Right atrium auricular region (tissue), 2 donors: Measurements from ENCODE around the gene CDH13. TPM values are rescaled to one million over a fixed set of nuclear protein-coding genes. Genes with fewer than 3 reads are reported as not detected.

Source experiments
- DNase-seq: peaks from one replicate; pipeline ENCODE4 v3.0.0-alpha.2; 2019; ENCODE audit warnings: low spot score
- H3K27ac ChIP-seq, 2 donors: fragments of 200-600 bp; sonication (generic); 1 replicate in 1 of 2; 2 replicates in 1 of 2; pipeline ENCODE4 v1.5.1; 2016 to 2019
- H3K27me3 ChIP-seq, 2 donors: fragments of 200-600 bp; sonication (generic); one replicate each; pipeline versions ENCODE4 v1.5.1 to v1.6.0; 2017 to 2019
- H3K36me3 ChIP-seq: fragments of 200-600 bp; sonication (generic); one replicate; pipeline ENCODE4 v1.5.1; 2016
- H3K4me1 ChIP-seq, 2 donors: fragments of 200-600 bp; sonication (generic); one replicate each; pipeline versions ENCODE4 v1.5.1 to v1.6.0; 2017 to 2019
- H3K4me3 ChIP-seq, 2 donors: fragments of 200-600 bp; sonication (generic); 1 replicate in 1 of 2; 2 replicates in 1 of 2; pipeline ENCODE4 v1.5.1; 2017 to 2019; ENCODE audit warnings: mild to moderate bottlenecking in 1 of 2, moderate library complexity in 1 of 2
- H3K9me3 ChIP-seq, 2 donors: fragments of 200-600 bp; sonication (generic); one replicate each; pipeline ENCODE4 v1.5.1; 2019
- total RNA-seq, 2 donors: library from RNA; depleted of rRNA; stranded (reverse); fragments of >200 nt; gene quantifications; one replicate each; pipeline ENCODE4 v1.1.0, GENCODE V29; 2016
- TF ChIP-seq, protein P1 (sequence below), 2 donors: fragments of 200-600 bp; sonication (generic); IDR thresholded peaks; one replicate each; pipeline ENCODE4 v1.5.1; 2019; ENCODE audit warnings: antibody characterized with exemption in 2 of 2

Gene CDH13
- total RNA-seq, 2 donors from 2014 or later, result 75.4 to 85.9 TPM

- Histone ChIP-seq H3K4me3 (no peak overlapping the region), H3K9me3 (no peaks in the 10 kb centered on the region), H3K36me3 (no peaks in the 10 kb centered on the region), H3K27me3 (no peaks in the 10 kb centered on the region), H3K4me1 (peaks cover 0 to 13% of the 10 kb centered on the region in 2 donors), H3K27ac (no peak overlapping the region)
- TF ChIP-seq, protein P1, sequence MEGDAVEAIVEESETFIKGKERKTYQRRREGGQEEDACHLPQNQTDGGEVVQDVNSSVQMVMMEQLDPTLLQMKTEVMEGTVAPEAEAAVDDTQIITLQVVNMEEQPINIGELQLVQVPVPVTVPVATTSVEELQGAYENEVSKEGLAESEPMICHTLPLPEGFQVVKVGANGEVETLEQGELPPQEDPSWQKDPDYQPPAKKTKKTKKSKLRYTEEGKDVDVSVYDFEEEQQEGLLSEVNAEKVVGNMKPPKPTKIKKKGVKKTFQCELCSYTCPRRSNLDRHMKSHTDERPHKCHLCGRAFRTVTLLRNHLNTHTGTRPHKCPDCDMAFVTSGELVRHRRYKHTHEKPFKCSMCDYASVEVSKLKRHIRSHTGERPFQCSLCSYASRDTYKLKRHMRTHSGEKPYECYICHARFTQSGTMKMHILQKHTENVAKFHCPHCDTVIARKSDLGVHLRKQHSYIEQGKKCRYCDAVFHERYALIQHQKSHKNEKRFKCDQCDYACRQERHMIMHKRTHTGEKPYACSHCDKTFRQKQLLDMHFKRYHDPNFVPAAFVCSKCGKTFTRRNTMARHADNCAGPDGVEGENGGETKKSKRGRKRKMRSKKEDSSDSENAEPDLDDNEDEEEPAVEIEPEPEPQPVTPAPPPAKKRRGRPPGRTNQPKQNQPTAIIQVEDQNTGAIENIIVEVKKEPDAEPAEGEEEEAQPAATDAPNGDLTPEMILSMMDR (IDR thresholded peaks at IDR 0.05), result no peak
- no peak for DNase-seq
These were observed 149.8 kb downstream of the CDH13 start for GRCh38 chr16:82776470-82777146.

DNA sequence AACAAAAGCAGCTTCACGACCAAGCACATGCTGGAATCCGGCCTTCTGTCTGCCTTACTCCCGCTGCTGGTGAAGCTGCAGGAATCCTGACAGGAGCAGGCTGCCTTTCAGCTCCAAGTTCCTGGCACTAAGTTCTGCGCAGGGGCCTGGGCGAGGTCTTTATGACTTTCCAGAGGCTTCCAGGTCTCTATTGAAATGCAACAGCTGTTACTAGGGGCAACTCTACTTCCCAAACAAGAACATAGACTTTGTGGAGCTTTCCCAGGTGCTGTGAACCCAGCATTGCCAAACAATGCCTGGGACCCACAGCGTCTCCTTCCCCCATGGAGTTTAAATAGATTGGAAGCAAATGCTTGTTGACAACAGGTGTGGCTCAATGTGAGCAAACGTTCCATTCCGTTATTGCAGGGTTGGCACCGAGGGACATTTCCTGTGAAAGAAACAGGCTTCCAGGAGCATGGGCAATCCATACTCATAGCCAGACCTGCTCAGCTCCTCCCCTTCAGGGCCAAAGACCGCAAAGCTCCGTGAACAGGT lies 156.0 kb downstream of the CDH13 start:
- H3K27ac ChIP-seq, result no peak overlapping the region
- no peaks in the 10 kb centered on the region for H3K27me3 ChIP-seq
- peaks cover 0 to 23% of the 10 kb centered on the region in 2 donors for H3K4me1 ChIP-seq
- no peaks in the 10 kb centered on the region for H3K9me3 ChIP-seq
- no peak for DNase-seq
- no peak overlapping the region for H3K4me3 ChIP-seq
- TF ChIP-seq, protein P1 (IDR thresholded peaks at IDR 0.05), result no peak
- no peaks in the 10 kb centered on the region for H3K36me3 ChIP-seq

DNA sequence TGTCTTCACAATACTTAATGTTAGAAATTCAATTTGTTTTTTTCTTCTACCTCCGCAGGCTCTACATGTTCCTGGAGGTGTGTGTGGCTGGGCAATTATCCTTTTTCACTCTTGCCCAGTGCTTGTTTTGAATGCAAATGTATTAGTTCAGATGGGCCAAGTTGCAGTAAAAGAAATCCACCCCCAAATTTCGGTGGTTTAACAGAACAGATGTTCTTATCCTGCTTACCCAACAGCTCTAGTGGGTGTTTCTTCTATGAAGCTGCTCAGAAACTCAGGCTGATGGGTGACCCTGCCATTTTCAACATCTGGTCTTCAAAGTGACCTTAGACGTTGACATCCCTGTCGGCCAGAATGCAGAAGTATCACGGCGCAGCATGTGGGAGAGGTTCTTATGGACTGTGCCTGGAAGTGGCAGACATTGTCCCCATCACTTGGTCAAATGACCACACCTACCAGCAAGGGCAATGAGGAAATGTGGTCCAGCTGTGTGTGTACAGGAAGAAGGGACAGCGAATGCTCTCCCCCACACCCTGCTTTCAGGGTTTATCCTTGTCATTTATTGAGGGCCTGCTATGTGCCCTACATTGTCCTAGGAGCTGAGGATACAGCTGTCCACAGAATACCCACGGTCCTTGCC lies 157.3 kb downstream of the CDH13 start:
- TF ChIP-seq, protein P1 (IDR thresholded peaks at IDR 0.05), result no peak
- peaks cover 0 to 23% of the 10 kb centered on the region in 2 donors for H3K4me1 ChIP-seq
- no peak overlapping the region for H3K27ac ChIP-seq
- no peak overlapping the region for H3K4me3 ChIP-seq
- no peaks in the 10 kb centered on the region for H3K27me3 ChIP-seq
- H3K36me3 ChIP-seq, result no peaks in the 10 kb centered on the region
- no peak for DNase-seq
- no peaks in the 10 kb centered on the region for H3K9me3 ChIP-seq

DNA sequence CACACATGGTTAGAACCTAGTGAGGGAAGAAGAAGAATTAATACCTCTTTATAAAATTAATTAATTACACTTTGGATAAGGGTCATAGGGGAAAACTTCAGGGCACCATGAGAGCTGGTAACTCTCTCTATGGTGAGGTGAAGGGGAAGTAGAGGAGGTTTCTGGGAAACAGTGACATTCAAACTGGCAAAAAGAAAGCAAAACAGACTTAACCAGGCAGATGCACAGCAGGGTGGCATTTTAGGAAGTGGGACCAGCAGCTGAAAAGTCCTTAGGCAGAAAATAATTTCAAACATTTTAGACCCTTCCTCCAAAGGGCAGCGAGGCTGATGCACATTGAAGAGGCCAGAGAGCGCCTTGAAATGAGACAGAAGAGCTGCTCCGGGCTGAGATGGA lies 157.8 kb downstream of the CDH13 start:
- H3K9me3 ChIP-seq, result no peaks in the 10 kb centered on the region
- H3K27me3 ChIP-seq, result no peaks in the 10 kb centered on the region
- DNase-seq, result no peak
- peaks cover 0 to 23% of the 10 kb centered on the region in 2 donors for H3K4me1 ChIP-seq
- no peak overlapping the region for H3K27ac ChIP-seq
- H3K4me3 ChIP-seq, result no peak overlapping the region
- TF ChIP-seq, protein P1 (IDR thresholded peaks at IDR 0.05), result no peak
- no peaks in the 10 kb centered on the region for H3K36me3 ChIP-seq

DNA sequence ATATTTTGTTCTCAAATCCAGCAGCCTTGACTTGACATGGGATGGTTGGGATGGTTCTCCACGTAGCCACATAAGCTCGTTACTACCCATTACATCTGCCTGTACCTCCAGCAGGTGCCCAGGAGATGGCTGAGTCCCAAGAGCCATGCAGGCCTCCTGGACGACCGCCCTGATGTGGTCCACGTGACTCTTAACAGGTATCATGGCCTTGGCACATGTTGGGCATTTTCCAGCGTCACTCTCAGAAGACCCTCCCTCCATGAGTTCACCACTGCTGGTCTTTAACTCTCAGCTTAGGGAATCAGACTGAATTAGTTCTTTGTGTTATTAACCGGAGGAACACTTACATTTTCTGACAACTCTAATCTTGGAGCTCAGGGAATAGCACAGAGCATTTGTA lies 161.5 kb downstream of the CDH13 start:
- Histone ChIP-seq H3K36me3 (no peaks in the 10 kb centered on the region), H3K27ac (no peak overlapping the region), H3K9me3 (no peaks in the 10 kb centered on the region), H3K4me1 (no peaks in the 10 kb centered on the region), H3K27me3 (no peaks in the 10 kb centered on the region), H3K4me3 (no peak overlapping the region)
- no peak for DNase-seq
- TF ChIP-seq, protein P1 (IDR thresholded peaks at IDR 0.05), result no peak
